NCI-H460 (cell line): ENCODE data around the gene TRIM65. TPM values are rescaled to one million over a fixed set of nuclear protein-coding genes. Genes with fewer than 3 reads are reported as not detected.
"Not testable (repeated sequence)": the region's sequence is repeated elsewhere in the genome, so short reads cannot be mapped to it uniquely, and the experiment has no call there.

Experiments
- DNase-seq: peaks from one replicate; pipeline ENCODE4 v3.0.0-alpha.2; 2016; ENCODE audit warnings: low read depth; ENCODE audit errors: extremely low read depth
- total RNA-seq: library from RNA; depleted of rRNA; stranded (reverse); fragments of >200 nt; shearing (Covaris generic); gene quantifications from 2 replicates; pipeline ENCODE4 v1.2.3, GENCODE V29; 2014

Gene TRIM65
- total RNA-seq, 1 experiment from 2014 or later: 32.0 TPM

GRCh38 chr17:75898065-75898464 is 1.3 kb upstream of the TRIM65 start:
- no peak for DNase-seq

GRCh38 chr17:75897160-75898019 is 639 bp upstream of the TRIM65 start:
- DNase-seq: no peak

- DNase-seq: peak; percentile 26
Observed at GRCh38 chr17:75895370-75896155, 1.2 kb downstream of the TRIM65 start.

GRCh38 chr17:75894049-75894733 is 2.6 kb downstream of the TRIM65 start:
- no peak for DNase-seq

GRCh38 chr17:75893305-75894048 is 3.3 kb downstream of the TRIM65 start:
- DNase-seq: no peak

- no peak for DNase-seq
Observed at GRCh38 chr17:75892556-75893224, 4.1 kb downstream of the TRIM65 start.

GRCh38 chr17:75891605-75892555 is 4.9 kb downstream of the TRIM65 start:
- no peak for DNase-seq

- DNase-seq: no peak
Observed at GRCh38 chr17:75891022-75891604, 5.6 kb downstream of the TRIM65 start.

GRCh38 chr17:75889454-75889853 is 7.3 kb downstream of the TRIM65 start:
- DNase-seq: no peak

GRCh38 chr17:75888484-75888883 is 8.3 kb downstream of the TRIM65 start:
- no peak for DNase-seq

- DNase-seq: not testable (repeated sequence)
Observed at GRCh38 chr17:75885860-75886259, 10.9 kb downstream of the TRIM65 start.

- no peak for DNase-seq
Observed at GRCh38 chr17:75885431-75885830, 11.3 kb downstream of the TRIM65 start.

GRCh38 chr17:75881678-75882454 is 14.9 kb downstream of the TRIM65 start:
- DNase-seq: no peak

GRCh38 chr17:75880266-75880665 is 16.5 kb downstream of the TRIM65 start:
- no peak for DNase-seq

- DNase-seq: peak; percentile 54
Observed at GRCh38 chr17:75878174-75878998, 18.4 kb downstream of the TRIM65 start, which contains the start of gene TRIM47. TRIM47 (minus strand) TSS chr17:75878581; CDS start chr17:75878548, 33 bp downstream.

GRCh38 chr17:75877752-75878173 is 19.0 kb downstream of the TRIM65 start:
- DNase-seq: peak; percentile 69
